Measurements from ENCODE around the gene BANF2.

GRCh38 chr20:17773619-17774018, 73.9 kb downstream of the BANF2 start:
- no peak for TF ChIP-seq POLR2AphosphoS5 (IDR thresholded peaks at IDR 0.05; ENCODE audit: borderline replicate concordance, low read depth, low read length)
- no peak for TF ChIP-seq EZH2 (IDR thresholded peaks at IDR 0.05)
- TF ChIP-seq FOXP2 (optimal IDR thresholded peaks at IDR 0.05; ENCODE audit: control extremely low read depth, extremely low read length, insufficient read depth), result no peak
